Measurements from ENCODE around the gene DES. TPM values are rescaled to one million over a fixed set of nuclear protein-coding genes. Genes with fewer than 3 reads are reported as not detected.

Gene DES
- polyA plus RNA-seq, 1 donor from 2014 or later = not detected

DNA sequence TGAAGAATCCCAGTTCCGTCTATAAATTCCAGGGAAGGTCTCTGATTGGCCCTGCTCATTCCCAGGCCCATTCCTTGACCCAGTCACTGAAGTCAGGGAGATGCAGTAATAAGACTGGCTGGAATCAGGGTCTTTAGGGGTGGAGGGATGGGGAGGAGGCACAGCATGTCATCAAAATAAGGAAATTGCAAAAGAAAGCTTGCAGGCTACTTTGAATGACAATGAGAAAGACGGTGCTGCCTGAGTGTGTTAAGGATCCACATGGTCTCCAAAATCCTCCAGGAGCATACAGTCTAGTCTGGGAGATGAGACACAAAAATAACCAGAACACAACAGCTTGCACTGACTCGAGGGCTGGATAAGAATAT is 2.0 kb upstream of the DES start:
- H4K20me1 ChIP-seq (ENCODE audit: insufficient read depth) = no peaks in the 10 kb centered on the region
- no peak overlapping the region for H3K4me2 ChIP-seq (ENCODE audit: low read length)
- H3K4me3 ChIP-seq (ENCODE audit: low read length) = no peak overlapping the region

GRCh38 chr2:219416938-219417337 is 1.2 kb upstream of the DES start:
- Histone ChIP-seq H3K27ac (ENCODE audit: low read length) (no peak overlapping the region), H4K20me1 (ENCODE audit: insufficient read depth) (no peaks in the 10 kb centered on the region), H2AFZ (ENCODE audit: low read depth, low read length) (no peak overlapping the region), H3K9ac (ENCODE audit: low read length) (no peak overlapping the region), H3K79me2 (replicated peaks; ENCODE audit: insufficient read depth, low read length) (no peaks in the 10 kb centered on the region), H3F3A (ENCODE audit: insufficient read depth, low read length, poor library complexity, severe bottlenecking) (no peaks in the 10 kb centered on the region), H3K36me3 (ENCODE audit: insufficient read depth, low read length) (no peaks in the 10 kb centered on the region), H3K27me3 (ENCODE audit: insufficient read depth, low read depth, low read length) (peaks cover 18% of the 10 kb centered on the region), H3K9me3 (ENCODE audit: low read length) (no peaks in the 10 kb centered on the region), H3K9me2 (ENCODE audit: insufficient read depth, low read length) (no peaks in the 10 kb centered on the region), H3K4me2 (ENCODE audit: low read length) (no peak overlapping the region), H3K4me3 (ENCODE audit: low read length) (no peak overlapping the region)
- TF ChIP-seq CTCF (IDR thresholded peaks at IDR 0.05; ENCODE audit: poor library complexity, severe bottlenecking) (no peak), REST (IDR thresholded peaks at IDR 0.05; ENCODE audit: borderline replicate concordance) (no peak), POLR2AphosphoS5 (IDR thresholded peaks at IDR 0.05) (no peak), SMC3 (conservative IDR thresholded peaks at IDR 0.05; ENCODE audit: poor library complexity) (no peak), EZH2 (IDR thresholded peaks at IDR 0.05; ENCODE audit: borderline replicate concordance, insufficient read depth, low read length, poor library complexity, severe bottlenecking) (no peak), TAF1 (IDR thresholded peaks at IDR 0.05; ENCODE audit: low read depth) (no peak)

More for the DNA sequence above, 2.0 kb upstream of the DES start:
- H3K9me3 ChIP-seq (ENCODE audit: low read length) = no peaks in the 10 kb centered on the region
- no peak overlapping the region for H2AFZ ChIP-seq (ENCODE audit: low read depth, low read length)
- no peak overlapping the region for H3K9ac ChIP-seq (ENCODE audit: low read length)
- no peaks in the 10 kb centered on the region for H3K36me3 ChIP-seq (ENCODE audit: insufficient read depth, low read length)
- H3K27ac ChIP-seq (ENCODE audit: low read length) = no peak overlapping the region
- H3K79me2 ChIP-seq (replicated peaks; ENCODE audit: insufficient read depth, low read length) = no peaks in the 10 kb centered on the region
- peaks cover 18% of the 10 kb centered on the region for H3K27me3 ChIP-seq (ENCODE audit: insufficient read depth, low read depth, low read length)
- TF ChIP-seq SMC3 (conservative IDR thresholded peaks at IDR 0.05; ENCODE audit: poor library complexity) (no peak), POLR2AphosphoS5 (IDR thresholded peaks at IDR 0.05) (no peak), RAD21 (conservative IDR thresholded peaks at IDR 0.05) (no peak), MXI1 (conservative IDR thresholded peaks at IDR 0.05; ENCODE audit: poor library complexity, severe bottlenecking) (no peak), CTCF (IDR thresholded peaks at IDR 0.05; ENCODE audit: poor library complexity, severe bottlenecking) (no peak), EP300 (conservative IDR thresholded peaks at IDR 0.05; ENCODE audit: poor library complexity, severe bottlenecking) (no peak), TAF1 (IDR thresholded peaks at IDR 0.05; ENCODE audit: low read depth) (no peak), REST (IDR thresholded peaks at IDR 0.05; ENCODE audit: borderline replicate concordance) (no peak), EZH2 (IDR thresholded peaks at IDR 0.05; ENCODE audit: borderline replicate concordance, insufficient read depth, low read length, poor library complexity, severe bottlenecking) (no peak)
- no peaks in the 10 kb centered on the region for H3F3A ChIP-seq (ENCODE audit: insufficient read depth, low read length, poor library complexity, severe bottlenecking)
- H3K9me2 ChIP-seq (ENCODE audit: insufficient read depth, low read length) = no peaks in the 10 kb centered on the region
